Testis (tissue), 2 donors: ENCODE measurements around the gene ZNF91.

Experiments
- POLR2A ChIP-seq: fragments of 450-650 bp; IDR thresholded peaks from one replicate; pipeline ENCODE4 v1.6.1; 2017; ENCODE audit warnings: antibody characterized with exemption, mild to moderate bottlenecking, moderate library complexity
- TF ChIP-seq, protein P1 (sequence below), 3 experiments: fragments of 450-650 bp in 2 of 3; fragments of 200-600 bp in 1 of 3; sonication (generic) in 1 of 3; IDR thresholded peaks; one replicate each; pipeline ENCODE4 v1.5.1; 2016 to 2019; ENCODE audit warnings: antibody characterized with exemption in 3 of 3, mild to moderate bottlenecking in 2 of 3, moderate library complexity in 1 of 3

GRCh38 chr19:23407616-23408133 lies 12.4 kb upstream of the ZNF91 start:
- TF ChIP-seq, protein P1, sequence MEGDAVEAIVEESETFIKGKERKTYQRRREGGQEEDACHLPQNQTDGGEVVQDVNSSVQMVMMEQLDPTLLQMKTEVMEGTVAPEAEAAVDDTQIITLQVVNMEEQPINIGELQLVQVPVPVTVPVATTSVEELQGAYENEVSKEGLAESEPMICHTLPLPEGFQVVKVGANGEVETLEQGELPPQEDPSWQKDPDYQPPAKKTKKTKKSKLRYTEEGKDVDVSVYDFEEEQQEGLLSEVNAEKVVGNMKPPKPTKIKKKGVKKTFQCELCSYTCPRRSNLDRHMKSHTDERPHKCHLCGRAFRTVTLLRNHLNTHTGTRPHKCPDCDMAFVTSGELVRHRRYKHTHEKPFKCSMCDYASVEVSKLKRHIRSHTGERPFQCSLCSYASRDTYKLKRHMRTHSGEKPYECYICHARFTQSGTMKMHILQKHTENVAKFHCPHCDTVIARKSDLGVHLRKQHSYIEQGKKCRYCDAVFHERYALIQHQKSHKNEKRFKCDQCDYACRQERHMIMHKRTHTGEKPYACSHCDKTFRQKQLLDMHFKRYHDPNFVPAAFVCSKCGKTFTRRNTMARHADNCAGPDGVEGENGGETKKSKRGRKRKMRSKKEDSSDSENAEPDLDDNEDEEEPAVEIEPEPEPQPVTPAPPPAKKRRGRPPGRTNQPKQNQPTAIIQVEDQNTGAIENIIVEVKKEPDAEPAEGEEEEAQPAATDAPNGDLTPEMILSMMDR (IDR thresholded peaks at IDR 0.05): no peak
- no peak for TF ChIP-seq POLR2A
